Uterus (tissue), 2 donors: ENCODE results near the gene MMP3.

Source experiments
- CTCF ChIP-seq, 4 experiments: fragments of 200-600 bp in 2 of 4; fragments of 450-650 bp in 2 of 4; sonication (generic) in 2 of 4; IDR thresholded peaks; one replicate each; pipeline ENCODE4 v1.5.1; 2016 to 2019; ENCODE audit warnings: antibody characterized with exemption in 4 of 4, mild to moderate bottlenecking in 2 of 4, moderate library complexity in 1 of 4
- POLR2A ChIP-seq, 2 donors: fragments of 450-650 bp; IDR thresholded peaks; one replicate each; pipeline ENCODE4 v1.6.1; 2016; ENCODE audit warnings: antibody characterized with exemption in 2 of 2, mild to moderate bottlenecking in 1 of 2, moderate library complexity in 1 of 2

- TF ChIP-seq CTCF (IDR thresholded peaks at IDR 0.05) (no peak), POLR2A (IDR thresholded peaks at IDR 0.05) (no peak)
Measured at GRCh38 chr11:102806296-102806695, 37.1 kb downstream of the MMP3 start.
